T-helper 2 cell treated with Interferon-gamma antibody and Interleukin-4, amounts not matched to agents 5 μg/mL and 100 μg/mL, for 36 hours (primary cell): ENCODE results near the gene ASZ1.
"Not testable (repeated sequence)": the region's sequence is repeated elsewhere in the genome, so short reads cannot be mapped to it uniquely, and the experiment has no call there.

ENCODE experiments used
- DNase-seq: peaks from one replicate; pipeline ENCODE4 v3.0.0; 2021; ENCODE audit warnings: low spot score
- H3K27ac Mint-ChIP-seq: one replicate; pipeline ENCODE4 v1.8.0; 2021; ENCODE audit warnings: mild to moderate bottlenecking, mixed read lengths
- H3K27me3 Mint-ChIP-seq: one replicate; pipeline ENCODE4 v1.8.0; 2021; ENCODE audit warnings: low read depth, mixed read lengths
- H3K36me3 Mint-ChIP-seq: one replicate; pipeline ENCODE4 v1.8.0; 2021; ENCODE audit warnings: low read depth, mixed read lengths
- H3K4me1 Mint-ChIP-seq: one replicate; pipeline ENCODE4 v1.8.0; 2021; ENCODE audit warnings: low read depth, mixed read lengths
- H3K4me3 Mint-ChIP-seq: one replicate; pipeline ENCODE4 v1.8.0; 2022; ENCODE audit warnings: mild to moderate bottlenecking, moderate library complexity, mixed read lengths
- H3K9me3 Mint-ChIP-seq: one replicate; pipeline ENCODE4 v1.8.0; 2021; ENCODE audit warnings: mixed read lengths

The ASZ1 gene

GRCh38 chr7:117424090-117424829 is 3.0 kb downstream of the ASZ1 start:
- H3K27ac Mint-ChIP-seq = no peak overlapping the region
- H3K27me3 Mint-ChIP-seq = no peaks in the 10 kb centered on the region
- no peaks in the 10 kb centered on the region for H3K36me3 Mint-ChIP-seq
- DNase-seq = no peak
- no peaks in the 10 kb centered on the region for H3K4me1 Mint-ChIP-seq
- H3K9me3 Mint-ChIP-seq = no peaks in the 10 kb centered on the region
- no peak overlapping the region for H3K4me3 Mint-ChIP-seq

GRCh38 chr7:117414591-117414990 is 12.7 kb downstream of the ASZ1 start:
- H3K9me3 Mint-ChIP-seq, H3K27me3 Mint-ChIP-seq, H3K4me1 Mint-ChIP-seq, H3K27ac Mint-ChIP-seq, H3K4me3 Mint-ChIP-seq, DNase-seq, H3K36me3 Mint-ChIP-seq: not testable (repeated sequence)

- Mint-ChIP-seq H3K9me3 (no peaks in the 10 kb centered on the region), H3K27ac (no peak overlapping the region), H3K36me3 (no peaks in the 10 kb centered on the region), H3K4me1 (no peaks in the 10 kb centered on the region), H3K4me3 (no peak overlapping the region), H3K27me3 (peaks cover 4% of the 10 kb centered on the region)
- no peak for DNase-seq
Measured at GRCh38 chr7:117412946-117413559, 14.2 kb downstream of the ASZ1 start.

- H3K4me1 Mint-ChIP-seq = no peaks in the 10 kb centered on the region
- no peaks in the 10 kb centered on the region for H3K36me3 Mint-ChIP-seq
- no peak overlapping the region for H3K4me3 Mint-ChIP-seq
- H3K27me3 Mint-ChIP-seq = peaks cover 4% of the 10 kb centered on the region
- no peak for DNase-seq
- no peaks in the 10 kb centered on the region for H3K9me3 Mint-ChIP-seq
- H3K27ac Mint-ChIP-seq = no peak overlapping the region
Measured at GRCh38 chr7:117412390-117412789, 14.9 kb downstream of the ASZ1 start.

GRCh38 chr7:117411539-117411938 is 15.8 kb downstream of the ASZ1 start:
- no peaks in the 10 kb centered on the region for H3K9me3 Mint-ChIP-seq
- H3K4me3 Mint-ChIP-seq = no peak overlapping the region
- no peak for DNase-seq
- H3K4me1 Mint-ChIP-seq = no peaks in the 10 kb centered on the region
- H3K27ac Mint-ChIP-seq = no peak overlapping the region
- H3K27me3 Mint-ChIP-seq = peaks cover 4% of the 10 kb centered on the region
- no peaks in the 10 kb centered on the region for H3K36me3 Mint-ChIP-seq

GRCh38 chr7:117408831-117409230 is 18.5 kb downstream of the ASZ1 start:
- Mint-ChIP-seq H3K27me3 (peaks cover 4% of the 10 kb centered on the region), H3K36me3 (no peaks in the 10 kb centered on the region), H3K9me3 (no peaks in the 10 kb centered on the region), H3K4me3 (no peak overlapping the region), H3K4me1 (no peaks in the 10 kb centered on the region), H3K27ac (no peak overlapping the region)
- DNase-seq = no peak

GRCh38 chr7:117405519-117405918 is 21.8 kb downstream of the ASZ1 start:
- Mint-ChIP-seq H3K36me3 (no peaks in the 10 kb centered on the region), H3K4me1 (no peaks in the 10 kb centered on the region), H3K4me3 (no peak overlapping the region), H3K9me3 (no peaks in the 10 kb centered on the region), H3K27me3 (peaks cover 4% of the 10 kb centered on the region), H3K27ac (no peak overlapping the region)
- no peak for DNase-seq

- Mint-ChIP-seq H3K36me3 (no peaks in the 10 kb centered on the region), H3K4me1 (no peaks in the 10 kb centered on the region), H3K27ac (no peak overlapping the region), H3K4me3 (no peak overlapping the region), H3K27me3 (peaks cover 2% of the 10 kb centered on the region), H3K9me3 (no peaks in the 10 kb centered on the region)
- DNase-seq = no peak
Measured at GRCh38 chr7:117403737-117404136, 23.6 kb downstream of the ASZ1 start.

- H3K27ac Mint-ChIP-seq = no peak overlapping the region
- H3K4me3 Mint-ChIP-seq = no peak overlapping the region
- H3K36me3 Mint-ChIP-seq = no peaks in the 10 kb centered on the region
- no peaks in the 10 kb centered on the region for H3K4me1 Mint-ChIP-seq
- H3K27me3 Mint-ChIP-seq = no peaks in the 10 kb centered on the region
- DNase-seq = no peak
- no peaks in the 10 kb centered on the region for H3K9me3 Mint-ChIP-seq
Measured at GRCh38 chr7:117402109-117402508, 25.2 kb downstream of the ASZ1 start.

GRCh38 chr7:117401293-117402002 is 25.8 kb downstream of the ASZ1 start:
- no peaks in the 10 kb centered on the region for H3K4me1 Mint-ChIP-seq
- H3K27ac Mint-ChIP-seq = no peak overlapping the region
- no peaks in the 10 kb centered on the region for H3K27me3 Mint-ChIP-seq
- no peaks in the 10 kb centered on the region for H3K36me3 Mint-ChIP-seq
- no peak for DNase-seq
- no peak overlapping the region for H3K4me3 Mint-ChIP-seq
- H3K9me3 Mint-ChIP-seq = no peaks in the 10 kb centered on the region

GRCh38 chr7:117399820-117400422 is 27.4 kb downstream of the ASZ1 start:
- no peaks in the 10 kb centered on the region for H3K36me3 Mint-ChIP-seq
- H3K4me3 Mint-ChIP-seq = no peak overlapping the region
- no peaks in the 10 kb centered on the region for H3K4me1 Mint-ChIP-seq
- H3K9me3 Mint-ChIP-seq = no peaks in the 10 kb centered on the region
- no peak for DNase-seq
- H3K27ac Mint-ChIP-seq = no peak overlapping the region
- no peaks in the 10 kb centered on the region for H3K27me3 Mint-ChIP-seq

- DNase-seq = no peak
- H3K36me3 Mint-ChIP-seq = no peaks in the 10 kb centered on the region
- no peaks in the 10 kb centered on the region for H3K9me3 Mint-ChIP-seq
- no peak overlapping the region for H3K4me3 Mint-ChIP-seq
- no peak overlapping the region for H3K27ac Mint-ChIP-seq
- no peaks in the 10 kb centered on the region for H3K27me3 Mint-ChIP-seq
- H3K4me1 Mint-ChIP-seq = no peaks in the 10 kb centered on the region
Measured at GRCh38 chr7:117395743-117396142, 31.6 kb downstream of the ASZ1 start.

- Mint-ChIP-seq H3K9me3 (no peaks in the 10 kb centered on the region), H3K27me3 (no peaks in the 10 kb centered on the region), H3K36me3 (no peaks in the 10 kb centered on the region), H3K4me1 (no peaks in the 10 kb centered on the region), H3K27ac (no peak overlapping the region), H3K4me3 (no peak overlapping the region)
- DNase-seq = no peak
Measured at GRCh38 chr7:117393781-117394180, 33.5 kb downstream of the ASZ1 start.

GRCh38 chr7:117389871-117390270 is 37.4 kb downstream of the ASZ1 start:
- no peak for DNase-seq
- Mint-ChIP-seq H3K4me1 (no peaks in the 10 kb centered on the region), H3K27ac (no peak overlapping the region), H3K36me3 (no peaks in the 10 kb centered on the region), H3K27me3 (no peaks in the 10 kb centered on the region), H3K9me3 (peaks cover 3% of the 10 kb centered on the region), H3K4me3 (no peak overlapping the region)
